HAP-1 (cell line): Measurements from ENCODE around the gene ARL4A.

Experiments
- DNase-seq, 2 experiments: peaks; one replicate each; pipeline ENCODE4 v3.0.0-alpha.2; 2016 to 2020; ENCODE audit warnings: low spot score in 2 of 2
- H3K27me3 ChIP-seq: fragments of 250-450 bp; sonication (Bioruptor Pico); 2 replicates; pipeline ENCODE4 v1.5.1; 2020; ENCODE audit warnings: low read depth, mild to moderate bottlenecking, moderate library complexity
- H3K36me3 ChIP-seq: fragments of 250-450 bp; sonication (Bioruptor Pico); replicated peaks from 2 replicates; pipeline ENCODE4 v1.5.1; 2020; ENCODE audit warnings: mild to moderate bottlenecking
- H3K4me1 ChIP-seq: fragments of 250-450 bp; sonication (Bioruptor Pico); 2 replicates; pipeline ENCODE4 v1.5.1; 2020; ENCODE audit warnings: mild to moderate bottlenecking
- H3K4me3 ChIP-seq: fragments of 250-450 bp; sonication (Bioruptor Pico); 2 replicates; pipeline ENCODE4 v1.5.1; 2020; ENCODE audit warnings: mild to moderate bottlenecking, moderate library complexity
- H3K9me3 ChIP-seq: fragments of 250-450 bp; sonication (Bioruptor Pico); 2 replicates; pipeline ENCODE4 v1.5.1; 2020; ENCODE audit warnings: mild to moderate bottlenecking, moderate library complexity
- in situ Hi-C: fragments of 300-500 bp; cut with MboI; formaldehyde crosslinking; loops from 3 replicates; pipeline ENCODE4 v1.14.3; 2020; ENCODE audit warnings: low sequenced_read_pairs, inconsistent platforms, mixed read lengths

Gene ARL4A

DNA sequence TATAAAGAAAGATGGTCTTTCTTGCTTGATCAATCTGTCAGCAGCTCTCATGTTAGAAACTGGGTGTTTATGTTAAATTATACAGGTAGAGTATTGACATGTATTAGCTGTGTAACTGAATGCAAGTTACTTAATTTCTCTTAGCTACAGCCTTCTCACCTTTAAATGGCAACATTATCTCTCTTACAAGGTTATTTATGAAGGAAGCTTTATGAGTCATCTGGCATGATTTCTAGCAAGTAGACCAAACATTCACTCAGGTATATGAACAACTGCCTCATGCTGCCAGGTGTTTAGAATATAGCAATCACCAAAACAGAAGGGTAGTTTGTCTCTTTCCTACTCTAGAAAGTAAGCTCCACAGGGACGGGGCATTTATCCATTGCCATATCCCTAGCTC, 8.5 kb downstream of the ARL4A start:
- in situ Hi-C loops: no loop called here
- DNase-seq: no peak
- Histone ChIP-seq H3K4me3 (no peak overlapping the region), H3K9me3 (no peaks in the 10 kb centered on the region), H3K36me3 (no peaks in the 10 kb centered on the region), H3K27me3 (no peaks in the 10 kb centered on the region), H3K4me1 (peaks cover 10% of the 10 kb centered on the region)

GRCh38 chr7:12699299-12699698, 11.9 kb downstream of the ARL4A start:
- no peaks in the 10 kb centered on the region for H3K36me3 ChIP-seq
- 0 out of 2 replicates have a peak, but pooled peaks cover 4% of the 10 kb centered on the region for H3K9me3 ChIP-seq
- H3K4me1 ChIP-seq: peaks cover 6% of the 10 kb centered on the region
- H3K27me3 ChIP-seq: no peaks in the 10 kb centered on the region
- H3K4me3 ChIP-seq: no peak overlapping the region
- in situ Hi-C loops: no loop called here
- DNase-seq: no peak

DNA sequence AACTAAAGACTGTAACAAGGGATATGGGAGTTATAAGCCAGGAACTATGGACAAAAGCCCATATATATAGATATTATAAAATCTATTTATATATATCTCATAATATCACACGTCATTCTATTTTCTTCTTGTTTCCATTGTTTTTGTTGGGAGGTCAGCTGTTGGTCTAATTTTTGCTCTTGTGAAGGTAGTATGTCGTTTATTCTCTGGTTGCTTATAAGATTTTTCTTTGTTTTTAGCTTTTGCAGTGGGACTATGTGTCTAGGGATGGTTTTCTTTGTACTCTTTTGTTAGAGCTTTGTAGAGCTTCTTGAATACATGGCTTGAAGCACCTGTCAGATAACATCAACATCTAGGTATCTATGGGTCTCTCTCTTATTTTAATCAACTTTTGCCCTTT, 14.0 kb downstream of the ARL4A start:
- no peak overlapping the region for H3K4me3 ChIP-seq
- H3K36me3 ChIP-seq: no peaks in the 10 kb centered on the region
- no peak for DNase-seq
- no peaks in the 10 kb centered on the region for H3K27me3 ChIP-seq
- no peaks in the 10 kb centered on the region for H3K4me1 ChIP-seq
- 0 out of 2 replicates have a peak, but pooled peaks cover 4% of the 10 kb centered on the region for H3K9me3 ChIP-seq
- in situ Hi-C loops: no loop called here

GRCh38 chr7:12703881-12704280, 16.4 kb downstream of the ARL4A start:
- Histone ChIP-seq H3K4me3 (no peak overlapping the region), H3K27me3 (no peaks in the 10 kb centered on the region), H3K9me3 (0 out of 2 replicates have a peak, but pooled peaks cover 4% of the 10 kb centered on the region), H3K4me1 (no peaks in the 10 kb centered on the region), H3K36me3 (no peaks in the 10 kb centered on the region)
- no peak for DNase-seq
- in situ Hi-C loops: no loop called here

GRCh38 chr7:12705878-12706277, 18.4 kb downstream of the ARL4A start:
- in situ Hi-C loops: no loop called here
- no peaks in the 10 kb centered on the region for H3K36me3 ChIP-seq
- H3K4me1 ChIP-seq: no peaks in the 10 kb centered on the region; the same call in 1 of the 2 replicates
- DNase-seq: no peak
- no peaks in the 10 kb centered on the region for H3K27me3 ChIP-seq
- 0 out of 2 replicates have a peak, but pooled peaks cover 4% of the 10 kb centered on the region for H3K9me3 ChIP-seq
- no peak overlapping the region for H3K4me3 ChIP-seq

- no peaks in the 10 kb centered on the region; the same call in 1 of the 2 replicates for H3K4me1 ChIP-seq
- H3K36me3 ChIP-seq: no peaks in the 10 kb centered on the region
- DNase-seq: no peak
- no peaks in the 10 kb centered on the region for H3K27me3 ChIP-seq
- no peak overlapping the region for H3K4me3 ChIP-seq
- H3K9me3 ChIP-seq: no peaks in the 10 kb centered on the region
- in situ Hi-C loops: no loop called here
Observed at GRCh38 chr7:12706900-12707536, 19.6 kb downstream of the ARL4A start.

DNA sequence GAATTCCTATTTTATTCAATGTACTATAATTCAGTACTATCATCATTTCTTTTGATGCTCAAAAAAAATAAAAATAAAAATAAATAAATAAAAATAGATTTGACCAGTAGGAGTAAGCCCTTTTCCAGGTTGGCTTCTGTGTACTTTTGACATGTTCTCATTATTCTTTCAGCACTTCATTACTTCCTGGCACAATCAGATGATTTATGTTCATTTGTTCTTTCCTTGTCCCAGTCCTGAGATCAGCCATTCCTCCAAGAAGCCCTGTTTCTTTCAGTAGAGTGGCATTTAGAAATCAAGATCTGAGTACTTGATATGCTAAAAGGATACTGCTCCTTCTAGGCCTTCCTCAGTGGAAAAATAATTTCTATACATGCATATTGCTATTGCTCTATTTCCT, 20.9 kb downstream of the ARL4A start:
- DNase-seq: no peak
- Histone ChIP-seq H3K9me3 (no peaks in the 10 kb centered on the region), H3K4me3 (no peak overlapping the region), H3K27me3 (no peaks in the 10 kb centered on the region), H3K36me3 (no peaks in the 10 kb centered on the region), H3K4me1 (peaks cover under 1% of the 10 kb centered on the region)
- in situ Hi-C loops: no loop called here

DNA sequence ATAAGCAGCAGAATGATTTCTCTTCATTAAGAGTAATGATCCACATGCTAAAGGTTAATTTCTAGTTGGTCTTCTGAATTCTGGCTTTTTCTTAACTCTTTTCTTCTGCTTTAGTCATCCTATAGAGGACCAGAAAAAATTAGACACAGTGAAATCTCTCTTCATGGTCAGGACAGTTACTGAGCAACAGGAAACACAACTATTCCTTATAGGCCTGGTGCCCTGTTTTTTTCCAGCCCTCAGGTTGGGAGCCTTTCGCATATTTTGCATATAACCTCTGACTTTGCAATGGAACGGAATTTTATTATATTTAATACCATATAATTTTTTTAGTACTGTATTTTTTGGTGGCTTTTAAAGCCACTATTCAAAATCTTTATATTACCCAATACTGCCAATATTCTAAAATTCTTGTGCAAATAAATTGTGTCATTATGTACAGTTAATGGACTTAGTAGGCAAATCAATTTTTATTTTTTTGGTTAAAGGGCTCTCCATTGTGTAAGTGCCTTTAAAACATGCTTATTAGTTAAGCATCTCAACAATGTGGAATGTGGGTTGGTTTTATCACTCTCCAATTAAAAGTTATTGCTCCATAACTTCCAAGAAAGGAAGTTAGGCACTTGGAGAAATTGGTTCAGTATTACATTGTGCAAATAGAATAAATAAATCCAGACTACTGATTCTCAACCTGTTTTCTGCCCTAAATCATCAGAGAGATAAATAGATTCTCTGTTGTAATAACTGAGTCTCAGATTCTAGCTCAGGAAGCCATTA, 22.5 kb downstream of the ARL4A start:
- Histone ChIP-seq H3K9me3 (no peaks in the 10 kb centered on the region), H3K36me3 (no peaks in the 10 kb centered on the region), H3K4me1 (peaks cover 17% of the 10 kb centered on the region), H3K4me3 (no peak overlapping the region), H3K27me3 (no peaks in the 10 kb centered on the region)
- no peak for DNase-seq
- in situ Hi-C loops: no loop called here

GRCh38 chr7:12711124-12711523, 23.7 kb downstream of the ARL4A start:
- Histone ChIP-seq H3K4me3 (no peak overlapping the region), H3K9me3 (no peaks in the 10 kb centered on the region), H3K4me1 (peaks cover 23% of the 10 kb centered on the region), H3K27me3 (no peaks in the 10 kb centered on the region), H3K36me3 (no peaks in the 10 kb centered on the region)
- no peak for DNase-seq
- in situ Hi-C loops: no loop called here

DNA sequence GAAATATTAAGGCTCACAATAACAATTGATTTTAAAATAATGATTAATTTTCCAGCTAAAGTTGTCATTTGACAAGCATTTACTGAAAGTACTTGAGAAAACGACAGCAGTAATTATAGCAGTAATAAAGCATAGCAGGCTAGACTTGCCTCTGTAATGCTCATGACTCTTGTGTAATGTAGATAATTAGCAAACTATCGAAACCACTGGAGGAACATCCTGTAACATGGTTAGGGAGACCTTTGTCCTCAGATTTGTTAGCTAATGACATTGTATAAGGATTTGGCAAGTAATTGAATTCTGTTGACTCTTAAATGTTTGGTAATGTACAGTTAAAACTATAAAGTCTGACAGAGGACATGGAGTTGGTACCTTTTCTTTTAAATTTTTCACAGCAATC, 24.8 kb downstream of the ARL4A start:
- Histone ChIP-seq H3K27me3 (no peaks in the 10 kb centered on the region), H3K9me3 (no peaks in the 10 kb centered on the region), H3K36me3 (no peaks in the 10 kb centered on the region), H3K4me3 (no peak overlapping the region), H3K4me1 (peaks cover 31% of the 10 kb centered on the region)
- DNase-seq: no peak
- in situ Hi-C loops: no loop called here

GRCh38 chr7:12713625-12714378, 26.4 kb downstream of the ARL4A start:
- H3K4me1 ChIP-seq: peaks cover 31% of the 10 kb centered on the region
- no peak for DNase-seq
- in situ Hi-C loops: no loop called here

GRCh38 chr7:12714379-12714737, 26.9 kb downstream of the ARL4A start:
- peak in 1 of 2 experiments; percentile 29 for DNase-seq
- no peak overlapping the region for H3K4me3 ChIP-seq
- no peaks in the 10 kb centered on the region for H3K9me3 ChIP-seq
- in situ Hi-C loops: no loop called here
- H3K36me3 ChIP-seq: no peaks in the 10 kb centered on the region
- H3K4me1 ChIP-seq: peaks cover 31% of the 10 kb centered on the region
- no peaks in the 10 kb centered on the region for H3K27me3 ChIP-seq

More at GRCh38 chr7:12713625-12714378, 26.4 kb downstream of the ARL4A start:
- Histone ChIP-seq H3K36me3 (no peaks in the 10 kb centered on the region), H3K4me3 (no peak overlapping the region), H3K27me3 (no peaks in the 10 kb centered on the region), H3K9me3 (no peaks in the 10 kb centered on the region)

GRCh38 chr7:12715372-12716133, 28.1 kb downstream of the ARL4A start:
- Histone ChIP-seq H3K9me3 (no peaks in the 10 kb centered on the region), H3K4me3 (peak overlapping the region; percentile 26), H3K4me1 (peaks cover 31% of the 10 kb centered on the region), H3K27me3 (no peaks in the 10 kb centered on the region), H3K36me3 (no peaks in the 10 kb centered on the region)
- in situ Hi-C loops: no loop called here
- DNase-seq: peak; percentile 87 to 100
